T-helper 1 cell treated with Interleukin-12 subunit alpha and Interleukin-12 subunit beta and Interleukin-4 antibody, amounts not matched to agents 30 μg/mL and 1 μg/mL, for 36 hours (primary cell): Measurements from ENCODE around the gene DKK3.

ENCODE experiments used
- H3K27ac Mint-ChIP-seq: one replicate; pipeline ENCODE4 v1.8.0; 2021; ENCODE audit warnings: mild to moderate bottlenecking, mixed read lengths
- H3K27me3 Mint-ChIP-seq: one replicate; pipeline ENCODE4 v1.8.0; 2021; ENCODE audit warnings: low read depth, mixed read lengths
- H3K36me3 Mint-ChIP-seq: one replicate; pipeline ENCODE4 v1.8.0; 2021; ENCODE audit warnings: low read depth, mixed read lengths
- H3K4me1 Mint-ChIP-seq: one replicate; pipeline ENCODE4 v1.8.0; 2021; ENCODE audit warnings: low read depth, mixed read lengths
- H3K4me3 Mint-ChIP-seq: one replicate; pipeline ENCODE4 v1.8.0; 2021; ENCODE audit warnings: mild to moderate bottlenecking, moderate library complexity, mixed read lengths
- H3K9me3 Mint-ChIP-seq: one replicate; pipeline ENCODE4 v1.8.0; 2021; ENCODE audit warnings: mixed read lengths

DKK3 gene

GRCh38 chr11:11915625-11916024, 92.8 kb downstream of the DKK3 start:
- no peak overlapping the region for H3K27ac Mint-ChIP-seq

GRCh38 chr11:11913395-11913794, 95.0 kb downstream of the DKK3 start:
- H3K4me1 Mint-ChIP-seq: no peaks in the 10 kb centered on the region
- H3K27ac Mint-ChIP-seq: no peak overlapping the region
- H3K4me3 Mint-ChIP-seq: no peak overlapping the region
- peaks cover 24% of the 10 kb centered on the region for H3K36me3 Mint-ChIP-seq
- H3K9me3 Mint-ChIP-seq: no peaks in the 10 kb centered on the region
- H3K27me3 Mint-ChIP-seq: no peaks in the 10 kb centered on the region

More at GRCh38 chr11:11915625-11916024, 92.8 kb downstream of the DKK3 start:
- Mint-ChIP-seq H3K36me3 (peaks cover 16% of the 10 kb centered on the region), H3K4me3 (no peak overlapping the region), H3K4me1 (no peaks in the 10 kb centered on the region), H3K27me3 (no peaks in the 10 kb centered on the region), H3K9me3 (no peaks in the 10 kb centered on the region)
